ENCODE measurements around the gene RNF225. TPM values are rescaled to one million over a fixed set of nuclear protein-coding genes. Genes with fewer than 3 reads are reported as not detected.

RNF225 gene
- total and polyA plus RNA-seq, 10 of the 15 experiments (the other 5 are each of a cell fraction or from before 2014, with no cell fraction given): 0.27 to 0.28 TPM; not detected in 8

GRCh38 chr19:58400316-58400915, 5.0 kb downstream of the RNF225 start (continued):
- TF ChIP-seq SUZ12 (IDR thresholded peaks at IDR 0.05; ENCODE audit: unreplicated experiment): no peak

- Histone ChIP-seq H3K4me3 (peak overlapping the region; percentile 76), H3K36me3 (ENCODE audit: control insufficient read depth in 2 of 2, insufficient read depth in 2 of 2, low read length in 1 of 2) (peaks cover 0 to 2% of the 10 kb centered on the region in 2 experiments; a peak in 2 of 4 replicates), H3K79me2 (ENCODE audit: control insufficient read depth, insufficient read depth, low read length) (no peaks in the 10 kb centered on the region), H3K4me2 (ENCODE audit: control insufficient read depth, insufficient read depth) (peak overlapping the region; percentile 95), H3K27me3 (replicated peaks in 1 of 2; ENCODE audit: control insufficient read depth in 2 of 2, insufficient read depth in 2 of 2, low read length in 1 of 2) (no peaks in the 10 kb centered on the region), H4K20me1 (ENCODE audit: control insufficient read depth, insufficient read depth) (no peaks in the 10 kb centered on the region), H3K9me3 (replicated peaks; ENCODE audit: control insufficient read depth, insufficient read depth, low read length) (no peaks in the 10 kb centered on the region), H2AFZ (ENCODE audit: control insufficient read depth, low read depth, low read length) (peak overlapping the region; percentile 84), H3K4me1 (ENCODE audit: control insufficient read depth, insufficient read depth, low read length) (peaks cover 10% of the 10 kb centered on the region), H3K9ac (ENCODE audit: control insufficient read depth, insufficient read depth, low read length) (peak overlapping the region; percentile 47), H3K27ac (ENCODE audit: control insufficient read depth, insufficient read depth) (no peak overlapping the region)
- BruUV-seq (replicated peaks): no TSS peak
- in situ Hi-C loops (cut with MboI): no loop called here
- ChIA-PET SMC1A (ENCODE audit: uncharacterized antibody, unreplicated experiment) (no interaction called here), CTCF (no interaction called here), POLR2A (interaction anchor here (1.6 kb wide), 1 partner anchor 8 kb away, joined by 5 read pairs; the partner anchor contains the start of gene ZNF584), RAD21 (ENCODE audit: unreplicated experiment) (no interaction called here)
- intact Hi-C loops (cut with micrococcal nuclease; ENCODE audit: unreplicated experiment): no loop called here
- peak; percentile 98 for ATAC-seq
- 9% methylated on average over 75 of the region's 80 CpGs for WGBS (ENCODE audit: insufficient coverage, insufficient replicate concordance, low lambda C conversion rate, missing lambda C conversion rate)
- peak; percentile 96 for DNase-seq (ENCODE audit: low read depth, low spot score)
- peak; percentile 99 for FAIRE-seq
- TF ChIP-seq SUPT20H (IDR thresholded peaks at IDR 0.05; ENCODE audit: borderline replicate concordance, control insufficient read depth, low read depth, low read length) (no peak), SMC3 (IDR thresholded peaks at IDR 0.05; ENCODE audit: borderline replicate concordance, low read length) (no peak), LARP7 (IDR thresholded peaks at IDR 0.05) (peak; percentile 28; the same call in 1 of the 2 replicates), POU2F2 (IDR thresholded peaks at IDR 0.05; ENCODE audit: borderline replicate concordance, low read depth, low read length) (peak; percentile 35; the same call in 1 of the 3 replicates), RCOR1 (conservative IDR thresholded peaks at IDR 0.05; ENCODE audit: low read depth, low read length) (no peak), ZNF592 (IDR thresholded peaks at IDR 0.05) (no peak), STAT1 (conservative IDR thresholded peaks at IDR 0.05) (peak; percentile 86; the same call in 1 of the 2 replicates), KLF5 (IDR thresholded peaks at IDR 0.05; ENCODE audit: partially characterized antibody) (peak; percentile 79), RAD21 (IDR thresholded peaks at IDR 0.05; ENCODE audit: insufficient read depth, low read depth, low read length) (no peak), CHD1 (IDR thresholded peaks at IDR 0.05; ENCODE audit: low read depth, low read length) (no peak), ZNF24 (IDR thresholded peaks at IDR 0.05) (no peak), IRF3 (IDR thresholded peaks at IDR 0.05) (peak; percentile 82), SPI1 (IDR thresholded peaks at IDR 0.05; ENCODE audit: borderline replicate concordance, insufficient read depth, low read depth, low read length) (no peak), ZBED1 (IDR thresholded peaks at IDR 0.05; ENCODE audit: borderline replicate concordance) (no peak), CEBPB (IDR thresholded peaks at IDR 0.05; ENCODE audit: borderline replicate concordance in 1 of 2, low read depth in 2 of 2, low read length in 2 of 2) (peak in 1 of 2 experiments; percentile 33; a peak in 1 of 4 replicates)
Observed at GRCh38 chr19:58400916-58401839, 5.7 kb downstream of the RNF225 start.
